ENCODE measurements around the gene MYO10.

Gene MYO10

GRCh38 chr5:16866795-16867576, 69.1 kb downstream of the MYO10 start:
- TF ChIP-seq TEAD4 (IDR thresholded peaks at IDR 0.05) = peak; percentile 84
- TF ChIP-seq NFIC (IDR thresholded peaks at IDR 0.05) = peak; percentile 55; the same call in 1 of the 2 replicates
- no peak for TF ChIP-seq YY1 (IDR thresholded peaks at IDR 0.05; ENCODE audit: low read depth)
- TF ChIP-seq TAF1 (IDR thresholded peaks at IDR 0.05; ENCODE audit: low read depth) = no peak
- no peak; the same call in 1 of the 2 replicates for TF ChIP-seq TCF12 (IDR thresholded peaks at IDR 0.05; ENCODE audit: low read depth)

DNA sequence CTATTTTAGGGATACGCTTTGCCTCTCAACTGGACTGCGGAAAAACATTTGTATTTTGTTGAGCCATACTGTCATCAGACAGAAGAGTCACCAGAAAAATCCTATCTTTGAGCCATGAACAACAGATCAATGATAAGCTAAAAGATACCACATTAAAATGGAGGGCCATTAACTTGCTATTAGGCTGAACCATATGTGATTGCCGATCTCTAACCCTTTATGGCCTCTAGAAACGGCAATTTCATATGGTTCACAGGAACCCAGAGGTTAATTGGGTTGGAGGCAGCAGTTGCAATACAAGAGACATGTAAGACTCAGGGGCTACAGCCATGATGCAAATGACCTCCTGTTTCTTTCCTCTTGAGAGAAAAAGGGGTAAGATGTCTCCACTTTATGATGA, 69.8 kb downstream of the MYO10 start:
- no peak for TF ChIP-seq RAD21 (IDR thresholded peaks at IDR 0.05; ENCODE audit: low read depth)
- no peak for TF ChIP-seq EGR1 (IDR thresholded peaks at IDR 0.05)
- TF ChIP-seq CREB1 (IDR thresholded peaks at IDR 0.05; ENCODE audit: low read depth) = no peak
- TF ChIP-seq NFIC (IDR thresholded peaks at IDR 0.05) = no peak
- TF ChIP-seq, protein P1, sequence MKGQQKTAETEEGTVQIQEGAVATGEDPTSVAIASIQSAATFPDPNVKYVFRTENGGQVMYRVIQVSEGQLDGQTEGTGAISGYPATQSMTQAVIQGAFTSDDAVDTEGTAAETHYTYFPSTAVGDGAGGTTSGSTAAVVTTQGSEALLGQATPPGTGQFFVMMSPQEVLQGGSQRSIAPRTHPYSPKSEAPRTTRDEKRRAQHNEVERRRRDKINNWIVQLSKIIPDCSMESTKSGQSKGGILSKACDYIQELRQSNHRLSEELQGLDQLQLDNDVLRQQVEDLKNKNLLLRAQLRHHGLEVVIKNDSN (IDR thresholded peaks at IDR 0.05) = no peak
- TF ChIP-seq MAX (IDR thresholded peaks at IDR 0.05) = no peak
- no peak for TF ChIP-seq FOXM1 (IDR thresholded peaks at IDR 0.05; ENCODE audit: borderline replicate concordance, low read depth)
- TF ChIP-seq CEBPB (IDR thresholded peaks at IDR 0.05) = no peak
- no peak for TF ChIP-seq ZBTB7A (IDR thresholded peaks at IDR 0.05; ENCODE audit: low read depth)
- TF ChIP-seq TCF12 (IDR thresholded peaks at IDR 0.05; ENCODE audit: low read depth) = no peak
- TF ChIP-seq, protein P2, sequence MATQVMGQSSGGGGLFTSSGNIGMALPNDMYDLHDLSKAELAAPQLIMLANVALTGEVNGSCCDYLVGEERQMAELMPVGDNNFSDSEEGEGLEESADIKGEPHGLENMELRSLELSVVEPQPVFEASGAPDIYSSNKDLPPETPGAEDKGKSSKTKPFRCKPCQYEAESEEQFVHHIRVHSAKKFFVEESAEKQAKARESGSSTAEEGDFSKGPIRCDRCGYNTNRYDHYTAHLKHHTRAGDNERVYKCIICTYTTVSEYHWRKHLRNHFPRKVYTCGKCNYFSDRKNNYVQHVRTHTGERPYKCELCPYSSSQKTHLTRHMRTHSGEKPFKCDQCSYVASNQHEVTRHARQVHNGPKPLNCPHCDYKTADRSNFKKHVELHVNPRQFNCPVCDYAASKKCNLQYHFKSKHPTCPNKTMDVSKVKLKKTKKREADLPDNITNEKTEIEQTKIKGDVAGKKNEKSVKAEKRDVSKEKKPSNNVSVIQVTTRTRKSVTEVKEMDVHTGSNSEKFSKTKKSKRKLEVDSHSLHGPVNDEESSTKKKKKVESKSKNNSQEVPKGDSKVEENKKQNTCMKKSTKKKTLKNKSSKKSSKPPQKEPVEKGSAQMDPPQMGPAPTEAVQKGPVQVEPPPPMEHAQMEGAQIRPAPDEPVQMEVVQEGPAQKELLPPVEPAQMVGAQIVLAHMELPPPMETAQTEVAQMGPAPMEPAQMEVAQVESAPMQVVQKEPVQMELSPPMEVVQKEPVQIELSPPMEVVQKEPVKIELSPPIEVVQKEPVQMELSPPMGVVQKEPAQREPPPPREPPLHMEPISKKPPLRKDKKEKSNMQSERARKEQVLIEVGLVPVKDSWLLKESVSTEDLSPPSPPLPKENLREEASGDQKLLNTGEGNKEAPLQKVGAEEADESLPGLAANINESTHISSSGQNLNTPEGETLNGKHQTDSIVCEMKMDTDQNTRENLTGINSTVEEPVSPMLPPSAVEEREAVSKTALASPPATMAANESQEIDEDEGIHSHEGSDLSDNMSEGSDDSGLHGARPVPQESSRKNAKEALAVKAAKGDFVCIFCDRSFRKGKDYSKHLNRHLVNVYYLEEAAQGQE (IDR thresholded peaks at IDR 0.05; ENCODE audit: low read depth) = no peak
- TF ChIP-seq TEAD4 (IDR thresholded peaks at IDR 0.05) = no peak

DNA sequence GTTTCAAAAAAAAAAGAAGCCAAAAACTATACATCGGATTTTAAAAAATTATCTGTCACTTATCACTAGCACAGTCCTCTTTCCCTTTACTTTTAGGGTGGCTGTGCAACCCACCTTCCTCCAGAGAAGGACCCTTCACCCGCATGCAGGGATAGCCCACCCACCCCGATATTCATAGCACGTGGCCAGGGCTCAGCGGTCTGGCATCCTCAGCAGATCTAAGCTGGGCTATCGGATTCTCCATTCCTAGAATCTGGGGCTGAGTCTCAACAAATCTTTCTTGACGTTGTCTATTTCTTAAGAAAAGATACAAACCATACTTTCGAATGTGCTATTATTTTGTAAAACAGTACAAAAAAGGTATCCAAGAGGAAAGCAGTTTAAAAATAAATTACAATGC, 70.9 kb downstream of the MYO10 start:
- TF ChIP-seq TAF1 (IDR thresholded peaks at IDR 0.05; ENCODE audit: low read depth) = no peak
- no peak for TF ChIP-seq MAX (IDR thresholded peaks at IDR 0.05)

GRCh38 chr5:16864631-16865131, 71.4 kb downstream of the MYO10 start:
- TF ChIP-seq, protein P2 (IDR thresholded peaks at IDR 0.05; ENCODE audit: low read depth) = no peak
- TF ChIP-seq EGR1 (IDR thresholded peaks at IDR 0.05) = no peak
- TF ChIP-seq, protein P1 (IDR thresholded peaks at IDR 0.05) = no peak
- no peak for TF ChIP-seq CEBPB (IDR thresholded peaks at IDR 0.05)
- TF ChIP-seq MAX (IDR thresholded peaks at IDR 0.05) = no peak
- no peak for TF ChIP-seq NFIC (IDR thresholded peaks at IDR 0.05)
- no peak for TF ChIP-seq FOXM1 (IDR thresholded peaks at IDR 0.05; ENCODE audit: borderline replicate concordance, low read depth)
- no peak for TF ChIP-seq CREB1 (IDR thresholded peaks at IDR 0.05; ENCODE audit: low read depth)
- TF ChIP-seq YY1 (IDR thresholded peaks at IDR 0.05; ENCODE audit: low read depth) = no peak
- TF ChIP-seq TEAD4 (IDR thresholded peaks at IDR 0.05) = no peak
- TF ChIP-seq RAD21 (IDR thresholded peaks at IDR 0.05; ENCODE audit: low read depth) = no peak

DNA sequence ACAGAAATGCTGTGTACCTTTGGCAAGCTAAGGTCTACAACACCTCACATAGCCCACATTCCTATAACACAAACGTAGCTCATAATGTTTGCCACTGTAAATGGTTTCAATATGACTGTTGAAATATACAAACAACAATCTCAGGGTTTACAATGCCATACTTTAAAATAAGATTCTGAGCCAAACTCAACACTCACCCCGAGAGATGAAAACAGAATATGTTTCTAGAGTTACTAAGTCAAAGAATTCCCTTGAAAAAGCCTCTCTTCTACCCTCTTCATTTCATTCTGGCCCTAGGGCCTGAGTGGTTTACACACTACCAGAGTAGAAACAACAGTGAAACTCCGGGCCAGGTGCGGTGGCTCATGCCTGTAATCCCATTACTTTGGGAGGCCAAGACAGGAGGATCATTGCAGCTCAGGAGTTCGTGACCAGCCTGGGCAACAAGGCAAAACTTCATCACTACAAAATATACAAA, 72.6 kb downstream of the MYO10 start:
- TF ChIP-seq, protein P2 (IDR thresholded peaks at IDR 0.05; ENCODE audit: low read depth) = no peak
- TF ChIP-seq, protein P1 (IDR thresholded peaks at IDR 0.05) = no peak
- TF ChIP-seq ZBTB7A (IDR thresholded peaks at IDR 0.05; ENCODE audit: low read depth) (no peak), RAD21 (IDR thresholded peaks at IDR 0.05; ENCODE audit: low read depth) (no peak)
